Body of pancreas (tissue), 4 donors: ENCODE results near the gene GPN2.

Source experiments
- CTCF ChIP-seq, 7 experiments: fragments of 450-650 bp in 4 of 7; fragments of 200-600 bp in 3 of 7; sonication (generic) in 3 of 7; IDR thresholded peaks; one replicate each; pipeline ENCODE4 v1.5.1; 2016 to 2019; ENCODE audit warnings: antibody characterized with exemption in 7 of 7
- POLR2A ChIP-seq, 3 donors: fragments of 450-650 bp; IDR thresholded peaks; one replicate each; pipeline ENCODE4 v1.6.1; 2016; ENCODE audit warnings: antibody characterized with exemption in 3 of 3, mild to moderate bottlenecking in 2 of 3

- TF ChIP-seq POLR2A (IDR thresholded peaks at IDR 0.05) (no peak), CTCF (IDR thresholded peaks at IDR 0.05) (no peak)
These were observed 33.6 kb upstream of the GPN2 start for GRCh38 chr1:26923711-26924110.
